GM21737 (cell line): ENCODE data around the gene TMEM9.
A peak's percentile ranks its signal among the peaks of the same experiment; 100 is the strongest.

Source experiments
- ATAC-seq: cut with Tn5 transposase; IDR thresholded peaks from one replicate; pipeline ENCODE4 v1.9.1; 2021; ENCODE audit warnings: mild to moderate bottlenecking, moderate library complexity; ENCODE audit not compliant: unreplicated experiment

The TMEM9 gene

GRCh38 chr1:201131398-201131797 lies 22.9 kb downstream of the TMEM9 start:
- ATAC-seq = no peak

DNA sequence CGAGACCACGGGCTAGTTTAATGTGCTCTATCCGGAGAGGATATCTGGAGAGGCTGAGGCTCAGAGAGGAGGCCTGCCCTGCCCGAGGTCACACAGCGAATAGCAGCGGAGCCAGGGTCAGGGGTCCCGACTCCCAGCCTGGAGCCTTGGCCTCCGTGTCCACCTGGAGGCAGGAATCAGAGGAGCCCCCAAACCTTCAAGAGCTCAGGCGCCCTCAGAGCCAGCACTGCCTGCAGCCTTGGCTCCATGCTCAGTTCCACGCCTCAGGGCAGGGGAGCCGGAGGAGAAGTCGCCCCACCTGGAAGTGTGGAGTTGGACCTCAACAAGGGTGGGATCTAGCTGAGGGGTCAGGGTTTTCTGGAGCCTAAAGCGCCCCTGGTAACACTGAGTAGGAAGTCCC lies 25.3 kb downstream of the TMEM9 start:
- ATAC-seq = no peak

DNA sequence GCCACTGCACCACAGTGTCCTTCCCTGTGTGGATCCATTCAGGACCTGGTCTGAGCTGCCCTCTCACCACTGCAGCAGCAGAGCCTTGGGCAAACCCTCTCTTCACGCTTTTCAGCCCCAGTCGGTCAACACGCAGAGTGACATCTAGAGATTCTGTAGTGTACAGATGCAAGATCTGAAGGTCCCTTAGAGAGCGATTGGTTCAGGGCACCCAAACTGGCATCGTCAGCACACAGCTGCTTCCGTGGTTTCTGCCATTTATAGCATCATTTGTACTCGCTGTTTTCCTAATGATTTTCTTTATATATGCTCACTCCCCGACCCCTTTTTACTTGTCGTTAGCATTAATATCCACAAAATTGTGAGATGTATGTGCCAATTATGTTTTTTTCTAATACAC lies 25.8 kb downstream of the TMEM9 start:
- no peak for ATAC-seq

GRCh38 chr1:201127755-201128455 lies 26.4 kb downstream of the TMEM9 start:
- ATAC-seq = no peak

DNA sequence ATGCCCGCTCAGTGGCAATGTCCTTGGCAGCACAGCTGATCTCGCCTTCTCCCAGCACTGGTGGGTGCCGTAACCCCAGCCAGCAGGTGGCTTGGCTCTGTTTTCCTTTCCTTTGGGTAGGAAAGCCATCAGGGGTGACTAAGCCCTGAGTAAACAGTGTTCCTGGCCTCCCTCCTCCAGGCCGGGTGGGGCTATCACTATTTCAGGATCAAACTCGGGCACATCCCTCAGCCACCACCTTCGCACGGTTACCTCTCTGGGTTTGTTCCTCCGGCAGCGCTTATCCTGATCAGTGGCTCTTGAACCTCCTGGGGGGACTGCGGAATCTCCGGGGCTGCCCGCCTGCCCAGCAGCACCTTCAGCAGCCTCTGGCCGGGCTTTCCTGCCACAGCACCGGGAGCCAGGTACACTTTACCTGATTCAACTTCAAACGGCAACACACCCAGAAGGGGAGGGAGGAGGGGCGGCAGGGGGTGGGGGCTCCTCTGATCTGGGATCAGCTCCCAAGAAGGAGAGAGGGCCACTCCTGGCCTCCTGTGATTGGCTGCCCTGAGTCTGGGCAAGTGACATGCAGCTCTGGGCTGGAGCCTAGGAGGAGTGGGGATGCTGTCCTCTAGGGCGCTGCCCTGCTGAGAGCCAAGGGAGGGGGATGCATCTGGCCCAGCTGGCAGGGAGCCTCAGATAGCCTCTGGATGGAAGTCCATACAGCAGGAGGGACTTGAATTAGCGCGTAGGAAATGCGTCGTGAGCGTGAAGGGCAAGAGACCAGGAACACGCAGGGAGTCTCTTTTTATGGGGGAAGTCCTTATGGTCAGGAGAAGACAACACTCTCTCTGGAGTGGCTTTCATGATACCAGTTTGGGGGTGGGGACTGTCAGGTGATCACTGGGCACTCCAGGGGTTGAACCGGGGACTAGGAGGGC lies 27.2 kb downstream of the TMEM9 start, which contains the start of gene ASCL5:
Gene ASCL5 (minus strand): TSS at position 353 of the 923 bp plus-strand sequence. CDS start 11,812 bp downstream, outside the sequence.
- ATAC-seq = no peak

GRCh38 chr1:201126463-201126831 lies 27.8 kb downstream of the TMEM9 start:
- ATAC-seq = no peak

DNA sequence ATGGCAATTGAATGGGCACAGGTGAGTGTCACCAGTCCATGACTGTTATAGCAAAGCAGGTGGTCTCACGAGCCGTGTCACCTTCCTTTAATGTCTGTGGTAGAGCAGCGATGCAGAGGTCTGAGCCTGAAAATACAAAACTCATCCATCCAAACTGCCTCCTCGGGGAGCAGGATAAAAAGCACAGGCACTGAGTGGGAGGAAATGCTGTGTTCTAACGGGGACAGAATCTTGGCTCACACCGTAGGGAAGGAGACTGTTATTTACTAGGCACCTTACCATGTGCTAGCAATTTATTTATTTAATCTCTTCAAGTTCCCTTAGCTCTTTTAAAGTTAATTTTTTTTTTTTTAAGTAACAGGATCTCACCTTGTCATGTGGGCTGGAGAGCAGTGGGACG lies 28.5 kb downstream of the TMEM9 start:
- ATAC-seq = no peak

DNA sequence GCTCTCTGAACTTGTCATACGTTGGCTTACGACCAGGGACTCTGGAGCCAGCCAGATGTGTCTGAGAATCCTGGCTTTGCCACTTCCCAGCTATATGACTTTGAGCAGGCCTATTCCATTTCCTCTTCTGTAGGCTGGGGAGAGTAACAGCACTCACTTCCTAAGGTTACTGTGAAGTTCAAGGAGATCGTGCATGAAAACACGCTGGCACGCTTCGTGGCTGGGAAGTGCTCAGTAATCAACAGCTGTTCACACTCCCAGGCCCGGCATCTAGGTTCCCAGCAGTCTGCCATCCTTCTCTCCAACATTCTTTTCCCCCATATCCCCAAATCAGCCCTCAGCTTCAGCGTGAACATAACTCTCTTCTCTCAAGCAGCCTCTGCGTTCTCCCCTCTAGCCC lies 29.3 kb downstream of the TMEM9 start:
- ATAC-seq = no peak

GRCh38 chr1:201123866-201124265 lies 30.4 kb downstream of the TMEM9 start:
- no peak for ATAC-seq

- ATAC-seq = no peak
Measured at GRCh38 chr1:201122321-201122957, 31.8 kb downstream of the TMEM9 start.

GRCh38 chr1:201119206-201120197 lies 34.8 kb downstream of the TMEM9 start:
- no peak for ATAC-seq

DNA sequence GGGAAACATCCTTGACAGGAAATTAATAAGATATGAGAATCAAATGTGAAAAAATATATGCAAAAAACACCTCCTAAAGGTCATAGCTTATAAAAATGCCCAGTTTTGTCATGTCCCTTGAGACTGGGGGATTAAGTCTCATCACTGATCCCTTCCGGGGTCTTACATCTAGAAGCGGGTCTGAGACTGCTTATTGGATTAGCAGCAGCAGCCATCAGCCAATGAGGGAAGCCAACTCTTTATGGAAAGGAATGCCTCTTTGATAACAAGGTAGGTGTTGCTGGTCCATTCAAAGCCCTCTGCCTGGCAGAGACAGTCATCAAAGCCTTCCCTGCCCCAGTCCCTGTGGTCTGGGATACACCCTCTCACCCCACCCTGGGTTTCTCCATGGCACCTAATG lies 38.2 kb downstream of the TMEM9 start:
- no peak for ATAC-seq

GRCh38 chr1:201115390-201115937 lies 38.8 kb downstream of the TMEM9 start:
- ATAC-seq = no peak

DNA sequence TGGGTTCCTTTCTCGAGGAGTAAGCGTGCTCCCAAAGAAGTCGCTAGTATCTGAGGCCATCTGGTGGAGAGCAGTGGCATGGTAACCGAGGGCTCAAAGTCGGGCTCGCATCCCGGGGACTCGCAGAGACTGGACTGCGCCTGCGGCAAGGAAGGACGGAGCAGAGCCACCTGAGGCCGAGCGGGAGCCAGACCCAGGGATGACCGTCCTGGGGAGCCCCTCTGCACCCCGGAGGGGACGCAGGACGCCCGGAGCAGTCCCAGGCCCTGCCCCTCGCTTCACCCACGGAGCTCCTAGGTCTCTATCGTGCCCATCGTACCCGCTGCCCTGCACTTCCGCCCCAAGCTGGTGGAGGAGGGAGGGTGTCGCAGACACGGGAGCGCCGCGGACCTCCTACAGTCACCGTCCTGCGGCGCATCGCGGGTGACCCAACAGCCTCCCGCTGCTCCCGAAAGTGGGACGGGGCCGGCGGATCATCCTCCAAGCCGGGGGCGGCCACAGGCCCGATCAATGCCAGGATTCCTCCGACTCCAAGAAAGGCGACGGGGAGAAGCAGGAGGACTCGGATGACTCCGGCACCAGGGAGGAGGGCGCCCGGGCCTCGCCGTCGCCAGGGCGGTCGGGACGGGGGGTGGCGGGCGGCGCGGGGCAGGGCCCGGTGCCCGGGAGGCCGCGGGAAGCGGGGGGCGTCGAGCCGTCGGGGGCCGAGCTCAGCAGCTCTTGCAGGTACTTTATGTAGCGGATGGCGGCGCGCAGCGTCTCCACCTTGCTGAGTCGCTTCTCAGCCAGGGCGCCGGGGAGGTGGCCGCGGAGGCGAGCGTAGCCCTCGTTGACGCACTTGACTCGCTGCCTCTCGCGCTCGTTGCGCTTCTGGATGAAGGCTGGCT lies 39.8 kb downstream of the TMEM9 start:
- peak; percentile 57 for ATAC-seq

GRCh38 chr1:201113451-201114244 lies 40.6 kb downstream of the TMEM9 start:
- no peak for ATAC-seq

DNA sequence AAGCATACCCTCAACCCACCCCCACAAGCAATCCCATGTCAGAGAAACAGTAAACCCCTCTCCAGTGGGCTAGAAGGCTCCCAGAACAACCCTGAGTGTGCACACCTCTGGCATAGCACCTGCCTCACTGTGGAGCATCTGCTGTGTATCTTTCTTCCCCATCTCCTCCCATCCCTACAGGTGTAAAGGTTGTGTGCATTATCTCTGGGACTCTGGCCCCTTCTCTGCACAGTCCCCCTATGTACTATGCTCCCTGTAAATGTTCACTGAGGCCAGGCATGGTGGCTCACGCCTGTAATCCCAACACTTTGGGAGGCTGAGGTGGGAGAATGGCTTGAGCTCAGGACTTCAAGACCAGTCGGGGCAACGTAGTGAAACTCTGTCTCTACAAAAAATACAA lies 41.3 kb downstream of the TMEM9 start:
- ATAC-seq = no peak

- no peak for ATAC-seq
Measured at GRCh38 chr1:201112173-201112731, 42.0 kb downstream of the TMEM9 start, which contains the start of gene CACNA1S. CACNA1S (minus strand) TSS chr1:201112426; CDS start chr1:201112339, 87 bp downstream.

DNA sequence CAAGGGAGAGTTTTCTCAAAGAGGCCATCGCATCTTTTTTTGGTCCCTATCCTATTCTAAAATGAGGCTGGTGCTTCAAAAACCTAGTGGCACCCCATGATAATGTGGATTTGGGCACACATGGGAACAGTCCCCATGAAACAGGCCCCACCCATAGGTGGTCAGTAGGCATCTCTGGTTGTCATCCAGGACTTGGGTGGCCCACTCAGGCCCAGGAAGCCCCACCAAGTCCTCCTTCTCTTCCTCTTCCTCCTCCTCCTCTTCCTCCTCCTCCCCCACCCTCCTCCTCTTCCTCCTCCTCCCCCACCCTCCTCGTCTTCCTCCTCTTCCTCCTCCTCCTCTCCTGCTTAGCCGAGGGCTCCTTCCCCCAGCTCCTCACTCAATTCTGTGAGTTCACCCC lies 42.6 kb downstream of the TMEM9 start:
- ATAC-seq = no peak
